Embryonic facial prominence (tissue), 1 donor: Measurements from ENCODE around the gene COX7A2L.

Experiments
- DNase-seq: peaks from one replicate; pipeline ENCODE4 v3.0.0-alpha.2; 2016; ENCODE audit errors: extremely low spot score

COX7A2L gene

DNA sequence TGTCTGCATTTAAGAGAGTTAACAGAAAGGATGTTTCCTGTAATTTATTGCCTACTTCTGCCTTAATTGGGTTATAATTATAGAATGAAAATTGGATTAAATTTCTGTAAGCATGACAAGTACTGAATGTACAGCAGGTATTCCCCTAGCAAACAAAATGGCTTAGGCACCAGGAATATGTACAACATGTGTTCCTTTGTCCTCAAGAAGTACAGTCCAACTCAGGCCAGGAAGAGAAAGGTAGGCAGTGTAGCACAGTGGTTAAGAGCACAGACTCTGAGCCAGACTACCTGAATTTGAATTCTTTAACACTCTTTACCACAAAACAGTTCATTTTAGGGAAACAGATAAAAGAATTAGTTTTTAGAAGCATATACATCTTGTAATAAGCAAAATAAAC lies 43.1 kb downstream of the COX7A2L start:
- no peak for DNase-seq

DNA sequence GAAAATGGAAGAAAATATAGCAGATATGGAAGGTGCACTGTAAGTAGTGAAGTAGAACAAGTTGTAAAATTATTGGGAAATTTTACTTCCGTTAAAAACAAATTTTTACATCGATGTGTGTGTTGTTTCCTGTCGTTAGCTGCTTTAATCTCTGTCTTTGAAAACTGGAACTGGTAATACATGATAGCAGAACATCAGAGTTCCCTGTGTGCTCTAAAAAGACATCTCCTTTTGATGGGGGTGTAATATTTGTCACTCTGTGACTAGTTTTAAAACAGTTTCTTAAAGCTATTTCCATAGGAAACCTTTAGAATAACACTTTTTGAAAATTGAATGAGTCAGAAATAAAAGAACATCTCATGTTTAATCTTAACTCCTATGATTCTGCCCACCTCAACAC lies 43.5 kb downstream of the COX7A2L start:
- DNase-seq = no peak

DNA sequence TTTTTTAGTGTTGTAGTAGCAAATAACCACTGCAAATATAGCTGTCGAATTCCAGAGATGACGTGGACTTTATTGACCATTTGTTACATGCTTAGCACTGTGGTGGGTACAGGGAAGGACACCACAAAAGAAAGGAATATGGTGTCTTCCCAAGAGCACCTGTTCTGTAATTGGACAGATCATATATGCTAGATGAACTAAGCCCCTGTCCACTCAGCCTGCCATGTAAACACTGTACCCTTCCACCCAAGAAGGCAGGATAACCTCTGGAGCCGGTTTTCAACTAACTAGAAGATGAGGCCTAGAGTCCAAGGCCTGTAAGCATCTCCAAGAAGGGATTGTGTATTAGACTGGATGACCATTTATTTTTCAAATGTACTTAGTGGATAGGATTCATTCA lies 44.1 kb downstream of the COX7A2L start:
- no peak for DNase-seq

DNA sequence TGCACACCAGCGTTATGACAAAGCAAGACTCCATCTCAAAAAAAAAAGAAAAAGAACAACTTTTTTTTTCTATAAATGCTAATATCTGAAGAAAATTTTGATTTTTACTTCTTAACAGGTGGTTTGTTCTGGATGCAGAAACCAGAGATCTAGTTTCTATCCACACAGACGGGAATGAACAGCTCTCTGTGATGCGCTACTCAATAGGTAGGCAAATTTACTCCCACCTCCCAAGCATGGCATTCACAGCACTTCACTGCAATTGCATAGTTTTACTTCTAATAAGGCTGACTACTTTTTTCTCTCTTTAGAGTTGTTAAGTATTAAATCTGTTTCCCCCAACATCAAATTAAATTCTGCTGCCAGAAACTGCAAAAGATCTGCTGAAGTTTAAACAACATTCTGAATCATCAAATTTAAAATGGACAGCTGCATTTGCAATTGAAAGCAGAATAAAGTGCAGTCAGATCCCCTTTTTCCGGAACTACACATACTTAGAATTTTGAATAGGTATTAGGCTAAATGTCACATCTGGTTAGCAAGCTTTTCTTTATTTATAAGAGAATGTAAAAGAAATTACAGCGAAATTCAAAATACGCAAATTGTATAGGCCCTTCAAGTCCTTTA lies 45.1 kb downstream of the COX7A2L start:
- DNase-seq = no peak

DNA sequence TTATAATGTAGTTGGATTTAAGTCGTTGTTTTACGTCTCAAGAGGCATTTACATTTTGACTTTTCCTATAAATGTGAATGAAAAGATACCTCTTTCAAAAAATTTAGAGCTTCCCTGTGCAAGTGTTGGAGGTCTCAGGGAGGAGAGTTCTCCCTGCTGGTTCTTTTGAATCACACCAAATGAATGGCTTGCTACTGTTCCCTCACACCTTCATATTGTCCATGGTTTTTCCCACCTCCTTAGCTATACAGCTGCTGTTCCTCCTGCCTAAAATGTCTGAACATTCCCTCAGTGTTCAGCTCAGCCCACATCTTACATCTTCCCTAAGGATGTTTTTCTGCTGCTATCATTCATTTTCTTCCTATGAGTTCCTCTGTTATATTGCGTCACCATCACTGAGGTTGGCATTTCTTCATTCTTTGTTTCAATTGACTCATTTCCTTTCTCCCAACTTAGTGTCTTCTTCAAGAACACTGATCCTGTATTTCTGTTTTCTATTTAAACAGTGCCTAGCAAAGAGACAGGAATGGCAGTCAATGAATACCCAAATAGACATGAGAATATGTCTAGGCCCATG lies 46.0 kb downstream of the COX7A2L start:
- no peak for DNase-seq

DNA sequence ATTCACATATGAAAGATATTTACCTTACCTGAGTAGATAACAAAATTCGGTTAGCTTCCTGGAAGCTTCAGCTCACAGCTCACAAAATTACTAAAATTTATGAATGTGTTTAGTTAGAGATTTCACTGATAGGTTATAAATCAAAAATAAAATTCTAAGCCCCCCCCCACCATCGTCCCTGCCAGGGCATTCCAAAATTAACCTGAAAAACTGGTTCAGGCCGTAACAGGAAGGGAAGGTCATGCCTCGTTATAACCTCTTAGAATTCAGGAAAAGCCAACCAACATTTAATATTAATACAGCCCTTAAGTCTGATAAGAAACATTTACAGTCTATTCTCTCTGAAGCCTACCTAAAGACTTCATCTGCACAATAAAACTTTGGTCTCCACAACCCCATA lies 48.9 kb downstream of the COX7A2L start:
- DNase-seq = no peak

DNA sequence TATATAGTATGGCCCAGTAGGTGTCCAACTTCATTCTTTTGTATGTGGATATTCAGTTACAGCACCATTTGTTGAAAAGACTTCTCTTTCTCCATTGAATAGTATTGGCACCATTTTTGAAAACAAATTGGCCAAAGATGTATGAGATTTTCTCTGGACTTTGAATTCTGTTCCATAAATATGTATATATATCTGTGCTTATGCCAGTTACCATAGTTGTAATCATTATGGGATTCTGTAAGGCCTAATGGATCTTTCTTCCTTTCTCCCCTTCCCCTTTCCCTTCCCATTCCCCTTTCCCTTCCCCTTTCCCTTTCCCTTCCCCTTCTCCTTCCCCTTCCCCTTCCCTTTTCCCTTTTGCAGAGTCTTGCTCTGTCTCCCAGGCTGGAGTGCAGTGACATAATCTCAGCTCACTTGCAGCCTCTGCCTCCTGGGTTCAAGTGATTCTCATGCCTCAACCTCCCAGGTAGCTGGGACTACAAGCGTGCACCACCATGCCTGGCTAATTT lies 51.0 kb downstream of the COX7A2L start:
- DNase-seq = no peak

DNA sequence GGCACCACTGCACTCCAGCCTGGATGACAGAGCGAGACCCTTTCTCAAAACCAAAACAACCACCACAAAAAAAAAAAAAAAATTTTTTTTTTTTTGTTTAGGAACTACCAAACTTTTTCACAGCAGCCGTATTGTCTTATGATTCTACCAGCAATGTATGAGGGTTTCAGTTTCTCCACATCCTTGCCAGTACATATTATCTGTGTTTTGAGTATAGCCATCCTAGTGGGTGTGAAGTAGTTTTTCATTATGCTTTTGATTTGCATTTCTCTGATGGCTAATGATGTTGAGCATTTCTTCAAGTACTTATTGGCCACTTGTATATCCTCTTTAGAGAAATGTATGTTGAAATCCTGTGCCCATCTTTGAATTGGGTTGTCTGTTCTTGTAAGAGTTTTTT lies 51.7 kb downstream of the COX7A2L start:
- no peak for DNase-seq

DNA sequence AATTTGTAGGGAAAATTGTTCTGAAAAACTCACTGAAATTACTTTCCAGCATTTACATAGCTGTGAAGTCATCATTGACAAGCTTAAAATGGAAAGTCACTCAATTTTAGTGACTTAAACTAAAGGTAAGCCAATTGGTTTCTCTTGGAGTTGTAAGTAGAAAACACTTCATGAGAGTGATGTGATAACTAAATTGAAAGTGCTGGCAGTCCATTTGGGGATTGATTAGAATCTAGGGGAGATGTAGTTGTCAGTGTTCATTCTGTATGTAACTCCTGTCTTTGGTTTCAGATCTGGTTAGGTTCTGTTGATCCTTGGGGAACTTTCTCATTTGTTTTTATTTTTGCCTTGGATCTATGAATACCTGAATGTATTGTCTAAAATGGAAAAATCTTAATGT lies 53.8 kb downstream of the COX7A2L start:
- DNase-seq = no peak

DNA sequence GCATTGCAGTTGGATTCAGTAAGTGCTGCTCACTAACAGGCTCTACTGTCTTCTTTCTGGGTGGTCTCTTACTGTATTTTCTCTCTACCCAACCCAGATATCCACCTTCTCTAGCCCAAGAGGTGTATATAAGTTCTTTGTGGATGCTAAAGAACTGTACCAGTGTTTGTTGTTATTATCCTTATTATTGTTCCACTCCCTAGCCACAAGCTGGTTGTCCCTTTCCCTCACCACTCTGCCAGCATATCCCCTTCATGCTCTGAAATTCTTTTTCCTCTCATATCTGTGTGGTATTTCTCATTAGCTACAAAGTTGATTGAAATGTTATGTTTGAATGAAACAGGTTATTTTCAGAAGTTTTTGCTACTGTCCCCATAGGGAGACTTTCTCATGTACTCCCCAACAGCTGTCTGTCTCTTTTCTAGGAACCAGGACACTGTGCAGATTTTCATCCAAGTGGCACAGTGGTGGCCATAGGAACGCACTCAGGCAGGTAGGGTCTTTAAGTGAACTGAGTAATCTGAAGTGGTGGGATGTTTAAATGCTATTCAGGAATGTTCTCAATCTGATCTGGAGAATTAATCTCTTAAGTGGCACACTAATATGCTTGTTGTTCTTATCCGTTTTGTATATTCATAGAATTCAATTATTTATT lies 56.8 kb downstream of the COX7A2L start:
- no peak for DNase-seq

DNA sequence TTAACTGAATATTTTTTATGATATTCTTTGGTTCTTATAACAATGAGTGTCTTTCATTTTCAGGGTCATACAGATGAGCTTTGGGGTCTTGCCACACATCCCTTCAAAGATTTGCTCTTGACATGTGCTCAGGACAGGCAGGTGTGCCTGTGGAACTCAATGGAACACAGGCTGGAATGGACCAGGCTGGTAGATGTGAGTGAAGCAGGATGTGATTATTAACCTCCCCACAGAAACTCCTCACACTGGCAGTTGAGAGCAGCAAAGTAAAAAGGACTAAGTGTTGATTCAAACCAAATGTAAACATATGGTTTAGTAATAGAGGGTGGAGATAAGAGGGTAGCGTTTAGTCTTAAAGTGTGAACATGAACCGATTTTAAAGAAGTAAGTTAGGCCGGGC lies 57.8 kb downstream of the COX7A2L start:
- DNase-seq = no peak

DNA sequence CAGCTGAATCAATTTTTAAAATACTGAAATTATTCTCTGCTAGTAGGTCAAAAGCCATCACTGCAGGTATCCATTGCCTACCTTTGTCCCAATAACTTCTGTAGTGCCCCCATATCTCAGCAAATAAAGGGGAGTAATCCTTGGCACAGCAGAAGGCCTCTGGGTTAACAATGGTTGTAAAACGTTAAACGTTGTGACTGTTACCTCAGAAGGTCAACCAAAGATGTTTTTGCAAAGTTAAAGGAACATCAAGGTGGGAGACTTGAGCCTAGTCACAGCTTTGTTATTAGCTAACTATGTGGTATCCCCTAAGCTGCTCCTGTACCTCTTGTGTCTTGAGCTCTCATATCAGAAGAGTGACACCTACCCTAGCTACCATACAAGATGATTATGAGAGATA lies 60.5 kb downstream of the COX7A2L start:
- DNase-seq = no peak
